ENCODE data around the gene MYZAP.

DNA sequence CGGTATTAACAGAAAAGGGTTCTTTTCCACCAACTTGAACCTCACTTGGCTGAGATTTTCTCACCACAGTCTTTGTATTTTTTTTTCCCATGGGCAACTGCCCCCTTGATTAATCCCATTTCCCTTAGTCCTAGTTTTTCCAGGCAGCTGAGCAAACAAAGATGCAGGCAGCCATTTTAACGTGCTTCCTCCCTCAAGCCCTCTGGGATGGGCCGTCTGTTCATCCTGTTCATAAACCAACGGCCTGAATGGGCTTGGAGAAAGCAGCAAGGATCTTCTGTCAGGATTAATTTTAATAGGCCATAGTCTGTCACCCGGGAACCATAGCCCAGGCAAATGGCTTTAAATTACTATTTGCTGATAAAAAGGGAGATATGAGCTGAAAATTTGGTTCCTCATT lies 104.4 kb downstream of the MYZAP start:
- no peak for TF ChIP-seq POLR2A (IDR thresholded peaks at IDR 0.05; ENCODE audit: control extremely low read depth in 1 of 2, low read depth in 2 of 2, low read length in 2 of 2)
- no peak for TF ChIP-seq JUND (IDR thresholded peaks at IDR 0.05; ENCODE audit: low read length)
- no peak for TF ChIP-seq TBP (IDR thresholded peaks at IDR 0.05; ENCODE audit: low read depth, low read length)
- TF ChIP-seq KDM1A (IDR thresholded peaks at IDR 0.05; ENCODE audit: borderline replicate concordance, low read length), result no peak
- TF ChIP-seq, protein P1, sequence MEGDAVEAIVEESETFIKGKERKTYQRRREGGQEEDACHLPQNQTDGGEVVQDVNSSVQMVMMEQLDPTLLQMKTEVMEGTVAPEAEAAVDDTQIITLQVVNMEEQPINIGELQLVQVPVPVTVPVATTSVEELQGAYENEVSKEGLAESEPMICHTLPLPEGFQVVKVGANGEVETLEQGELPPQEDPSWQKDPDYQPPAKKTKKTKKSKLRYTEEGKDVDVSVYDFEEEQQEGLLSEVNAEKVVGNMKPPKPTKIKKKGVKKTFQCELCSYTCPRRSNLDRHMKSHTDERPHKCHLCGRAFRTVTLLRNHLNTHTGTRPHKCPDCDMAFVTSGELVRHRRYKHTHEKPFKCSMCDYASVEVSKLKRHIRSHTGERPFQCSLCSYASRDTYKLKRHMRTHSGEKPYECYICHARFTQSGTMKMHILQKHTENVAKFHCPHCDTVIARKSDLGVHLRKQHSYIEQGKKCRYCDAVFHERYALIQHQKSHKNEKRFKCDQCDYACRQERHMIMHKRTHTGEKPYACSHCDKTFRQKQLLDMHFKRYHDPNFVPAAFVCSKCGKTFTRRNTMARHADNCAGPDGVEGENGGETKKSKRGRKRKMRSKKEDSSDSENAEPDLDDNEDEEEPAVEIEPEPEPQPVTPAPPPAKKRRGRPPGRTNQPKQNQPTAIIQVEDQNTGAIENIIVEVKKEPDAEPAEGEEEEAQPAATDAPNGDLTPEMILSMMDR (IDR thresholded peaks at IDR 0.05; ENCODE audit: control extremely low read depth in 1 of 3, insufficient read depth in 1 of 3, low read depth in 1 of 3, low read length in 3 of 3), result no peak
- TF ChIP-seq POLR2AphosphoS5 (IDR thresholded peaks at IDR 0.05; ENCODE audit: low read depth, low read length), result no peak
- no peak for TF ChIP-seq HDAC2 (IDR thresholded peaks at IDR 0.05; ENCODE audit: borderline replicate concordance in 1 of 2, low read depth in 2 of 2, low read length in 2 of 2)
- no peak for TF ChIP-seq JUN (IDR thresholded peaks at IDR 0.05; ENCODE audit: low read depth, low read length)

All from H1 (cell line).